ENCODE data around the gene CENPX. TPM values are rescaled to one million over a fixed set of nuclear protein-coding genes. Genes with fewer than 3 reads are reported as not detected.

The CENPX gene
- total RNA-seq, 1 donor from 2014 or later = 59.9 TPM

DNA sequence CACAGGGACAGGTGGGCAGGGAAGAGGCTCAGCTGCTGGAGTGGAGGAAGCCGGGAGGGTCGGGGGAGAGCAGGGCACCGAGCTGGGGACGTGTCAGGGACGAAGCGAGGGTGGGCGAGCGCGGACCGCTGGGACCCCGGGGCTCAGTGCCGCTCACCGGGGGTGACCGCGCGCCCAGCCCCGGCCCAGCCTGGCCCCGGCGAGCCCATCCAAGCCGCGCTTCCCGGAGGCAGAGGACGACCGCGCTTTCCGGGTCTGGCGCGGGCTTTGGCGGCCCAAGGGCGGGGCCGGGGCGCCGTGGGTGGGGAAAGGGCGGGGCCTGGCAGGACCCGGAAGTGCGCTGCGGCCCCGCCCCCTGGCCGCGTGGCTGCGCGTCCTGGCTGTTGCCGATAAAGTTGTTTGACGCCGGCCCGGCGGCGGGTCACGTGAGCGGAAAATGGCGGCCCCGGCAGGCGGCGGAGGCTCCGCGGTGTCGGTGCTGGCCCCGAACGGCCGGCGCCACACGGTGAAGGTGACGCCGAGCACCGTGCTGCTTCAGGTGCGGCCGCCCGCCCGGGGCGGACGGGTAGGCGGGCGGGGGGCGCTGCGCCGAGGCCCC lies 45.4 kb downstream of the CENPX start, which contains the start of gene ASPSCR1:
ASPSCR1 (plus strand) TSS at position 419 of the 598 bp plus-strand sequence; CDS start at position 437, 18 bp downstream.
- peak; percentile 94 for DNase-seq
- Mint-ChIP-seq H3K27ac (ENCODE audit: unreplicated experiment) (peak within 1 kb of the TSS; percentile 90), H3K4me3 (ENCODE audit: unreplicated experiment) (peak within 1 kb of the TSS; percentile 93), H3K36me3 (ENCODE audit: unreplicated experiment) (peaks cover 5% of the 10 kb centered on the region), H3K9me3 (ENCODE audit: unreplicated experiment) (peaks cover 13% of the 10 kb centered on the region), H3K4me1 (ENCODE audit: low read depth, unreplicated experiment) (peaks cover 20% of the 10 kb centered on the region), H3K27me3 (ENCODE audit: unreplicated experiment) (peaks cover 10% of the 10 kb centered on the region)
- TF ChIP-seq, protein P1, sequence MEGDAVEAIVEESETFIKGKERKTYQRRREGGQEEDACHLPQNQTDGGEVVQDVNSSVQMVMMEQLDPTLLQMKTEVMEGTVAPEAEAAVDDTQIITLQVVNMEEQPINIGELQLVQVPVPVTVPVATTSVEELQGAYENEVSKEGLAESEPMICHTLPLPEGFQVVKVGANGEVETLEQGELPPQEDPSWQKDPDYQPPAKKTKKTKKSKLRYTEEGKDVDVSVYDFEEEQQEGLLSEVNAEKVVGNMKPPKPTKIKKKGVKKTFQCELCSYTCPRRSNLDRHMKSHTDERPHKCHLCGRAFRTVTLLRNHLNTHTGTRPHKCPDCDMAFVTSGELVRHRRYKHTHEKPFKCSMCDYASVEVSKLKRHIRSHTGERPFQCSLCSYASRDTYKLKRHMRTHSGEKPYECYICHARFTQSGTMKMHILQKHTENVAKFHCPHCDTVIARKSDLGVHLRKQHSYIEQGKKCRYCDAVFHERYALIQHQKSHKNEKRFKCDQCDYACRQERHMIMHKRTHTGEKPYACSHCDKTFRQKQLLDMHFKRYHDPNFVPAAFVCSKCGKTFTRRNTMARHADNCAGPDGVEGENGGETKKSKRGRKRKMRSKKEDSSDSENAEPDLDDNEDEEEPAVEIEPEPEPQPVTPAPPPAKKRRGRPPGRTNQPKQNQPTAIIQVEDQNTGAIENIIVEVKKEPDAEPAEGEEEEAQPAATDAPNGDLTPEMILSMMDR (IDR thresholded peaks at IDR 0.05; ENCODE audit: partially characterized antibody, unreplicated experiment) = no peak

GRCh38 chr17:81976332-81977210 lies 46.1 kb downstream of the CENPX start:
- TF ChIP-seq, protein P1 (IDR thresholded peaks at IDR 0.05; ENCODE audit: partially characterized antibody, unreplicated experiment) = no peak
- Mint-ChIP-seq H3K9me3 (ENCODE audit: unreplicated experiment) (peaks cover 13% of the 10 kb centered on the region), H3K36me3 (ENCODE audit: unreplicated experiment) (peaks cover 5% of the 10 kb centered on the region), H3K4me1 (ENCODE audit: low read depth, unreplicated experiment) (peaks cover 20% of the 10 kb centered on the region), H3K27ac (ENCODE audit: unreplicated experiment) (peak overlapping the region; percentile 90), H3K4me3 (ENCODE audit: unreplicated experiment) (peak overlapping the region; percentile 93), H3K27me3 (ENCODE audit: unreplicated experiment) (peaks cover 10% of the 10 kb centered on the region)
- no peak for DNase-seq

GRCh38 chr17:81973432-81973831 lies 49.2 kb downstream of the CENPX start:
- peaks cover 3% of the 10 kb centered on the region for H3K4me1 Mint-ChIP-seq (ENCODE audit: low read depth, unreplicated experiment)
- H3K9me3 Mint-ChIP-seq (ENCODE audit: unreplicated experiment) = peaks cover 8% of the 10 kb centered on the region
- peaks cover 5% of the 10 kb centered on the region for H3K36me3 Mint-ChIP-seq (ENCODE audit: unreplicated experiment)
- H3K27me3 Mint-ChIP-seq (ENCODE audit: unreplicated experiment) = peaks cover 5% of the 10 kb centered on the region
- TF ChIP-seq, protein P1 (IDR thresholded peaks at IDR 0.05; ENCODE audit: partially characterized antibody, unreplicated experiment) = no peak
- no peak overlapping the region for H3K4me3 Mint-ChIP-seq (ENCODE audit: unreplicated experiment)
- no peak for DNase-seq
- H3K27ac Mint-ChIP-seq (ENCODE audit: unreplicated experiment) = no peak overlapping the region

GRCh38 chr17:81968850-81969812 lies 53.5 kb downstream of the CENPX start:
- Mint-ChIP-seq H3K27me3 (ENCODE audit: unreplicated experiment) (peaks cover 14% of the 10 kb centered on the region), H3K9me3 (ENCODE audit: unreplicated experiment) (peaks cover 24% of the 10 kb centered on the region), H3K4me1 (ENCODE audit: low read depth, unreplicated experiment) (peaks cover 11% of the 10 kb centered on the region), H3K4me3 (ENCODE audit: unreplicated experiment) (no peak overlapping the region), H3K27ac (ENCODE audit: unreplicated experiment) (peak overlapping the region; percentile 94), H3K36me3 (ENCODE audit: unreplicated experiment) (no peaks in the 10 kb centered on the region)
- TF ChIP-seq, protein P1 (IDR thresholded peaks at IDR 0.05; ENCODE audit: partially characterized antibody, unreplicated experiment) = no peak
- no peak for DNase-seq

Other genes with a start within 250 kb of the CENPX start
- 6.7 TPM for gene GCGR, start 218.7 kb downstream of the CENPX start, total RNA-seq (ENCODE audit: unreplicated experiment)
- 218 TPM for gene MCRIP1, start 189.6 kb downstream of the CENPX start, total RNA-seq (ENCODE audit: unreplicated experiment)
- 0.81 TPM for gene PPP1R27, start 187.8 kb downstream of the CENPX start, total RNA-seq (ENCODE audit: unreplicated experiment)
- gene P4HB, start 162.3 kb downstream of the CENPX start, total RNA-seq (ENCODE audit: unreplicated experiment) = 259 TPM
- gene ARHGDIA, start 151.5 kb downstream of the CENPX start, total RNA-seq (ENCODE audit: unreplicated experiment) = 432 TPM
- gene ALYREF, start 131.3 kb downstream of the CENPX start, total RNA-seq (ENCODE audit: unreplicated experiment) = 80.6 TPM
- gene ANAPC11, start 131.2 kb downstream of the CENPX start, total RNA-seq (ENCODE audit: unreplicated experiment) = 118 TPM
- 0.96 TPM for gene NPB, start 120.6 kb downstream of the CENPX start, total RNA-seq (ENCODE audit: unreplicated experiment)
- 63.0 TPM for gene PCYT2, start 111.5 kb downstream of the CENPX start, total RNA-seq (ENCODE audit: unreplicated experiment)
- 38.7 TPM for gene SIRT7, start 104.7 kb downstream of the CENPX start, total RNA-seq (ENCODE audit: unreplicated experiment)
- gene MAFG, start 95.1 kb downstream of the CENPX start, total RNA-seq (ENCODE audit: unreplicated experiment) = 30.6 TPM
- 68.1 TPM for gene PYCR1, start 85.6 kb downstream of the CENPX start, total RNA-seq (ENCODE audit: unreplicated experiment)
- gene MYADML2, start 75.6 kb downstream of the CENPX start, total RNA-seq (ENCODE audit: unreplicated experiment) = 0.69 TPM
- gene NOTUM, start 61.7 kb downstream of the CENPX start, total RNA-seq (ENCODE audit: unreplicated experiment) = 39.8 TPM
- 51.7 TPM for gene ASPSCR1, start 45.2 kb downstream of the CENPX start, total RNA-seq (ENCODE audit: unreplicated experiment)
- gene LRRC45, start 427 bp upstream of the CENPX start, total RNA-seq (ENCODE audit: unreplicated experiment) = 29.6 TPM
- 46.0 TPM for gene RAC3, start 8.8 kb upstream of the CENPX start, total RNA-seq (ENCODE audit: unreplicated experiment)
- gene DCXR, start 14.8 kb upstream of the CENPX start, total RNA-seq (ENCODE audit: unreplicated experiment) = 89.5 TPM
- gene RFNG, start 28.9 kb upstream of the CENPX start, total RNA-seq (ENCODE audit: unreplicated experiment) = 50.8 TPM
- 115 TPM for gene GPS1, start 29.0 kb upstream of the CENPX start, total RNA-seq (ENCODE audit: unreplicated experiment)
- gene DUS1L, start 42.9 kb upstream of the CENPX start, total RNA-seq (ENCODE audit: unreplicated experiment) = 122 TPM
- 439 TPM for gene FASN, start 75.4 kb upstream of the CENPX start, total RNA-seq (ENCODE audit: unreplicated experiment)
- gene CCDC57, start 190.0 kb upstream of the CENPX start, total RNA-seq (ENCODE audit: unreplicated experiment) = 40.7 TPM
- gene SLC16A3, start 206.2 kb upstream of the CENPX start, total RNA-seq (ENCODE audit: unreplicated experiment) = 15.6 TPM

Measured in glutamatergic neuron (in vitro differentiated cells).